HG03103 (cell line): Measurements from ENCODE around the gene YAF2.
"Not testable (repeated sequence)": the region's sequence is repeated elsewhere in the genome, so short reads cannot be mapped to it uniquely, and the experiment has no call there.

Experiments
- ATAC-seq: cut with Tn5 transposase; IDR thresholded peaks from one replicate; pipeline ENCODE4 v1.9.1; 2021; ENCODE audit warnings: low read depth; ENCODE audit not compliant: unreplicated experiment

YAF2 gene

DNA sequence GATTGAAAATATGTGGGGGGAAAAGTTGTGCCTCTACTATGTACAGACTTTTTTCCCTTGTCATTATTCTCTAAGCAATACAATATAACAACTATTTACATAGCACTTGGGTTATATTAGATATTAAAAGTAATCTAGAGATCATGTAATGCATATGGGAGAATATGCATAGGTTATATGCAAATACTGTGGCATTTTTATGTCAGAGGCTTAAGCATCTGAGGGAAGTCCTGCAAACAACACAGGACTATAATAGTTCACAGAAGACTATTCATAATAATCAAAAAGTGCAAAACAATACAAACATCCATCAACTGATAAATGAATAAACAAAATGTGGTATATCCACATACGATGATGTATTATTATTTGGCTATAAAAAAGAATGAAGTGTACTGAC is 33.7 kb downstream of the YAF2 start:
- ATAC-seq, result no peak

- no peak for ATAC-seq
These were observed 37.0 kb downstream of the YAF2 start for GRCh38 chr12:42201063-42201462.

DNA sequence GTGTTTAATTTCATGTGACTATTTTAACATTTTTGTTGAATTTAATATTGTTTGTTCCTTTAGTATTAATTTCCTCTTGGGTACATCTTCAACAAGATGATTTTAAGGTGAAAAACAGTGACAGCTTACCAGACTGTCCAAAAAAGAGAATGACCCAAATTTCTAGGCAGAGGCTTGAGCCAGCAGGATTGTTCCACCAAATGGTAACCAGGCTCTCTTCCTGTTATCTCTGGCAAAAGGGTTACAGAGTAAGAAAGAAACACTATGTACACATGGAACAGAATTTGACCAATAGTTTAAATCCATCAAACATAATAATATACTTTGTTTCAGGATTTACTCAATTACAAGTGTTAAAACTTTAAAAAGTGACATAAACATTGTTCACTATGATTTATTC is 39.0 kb downstream of the YAF2 start:
- ATAC-seq, result no peak

DNA sequence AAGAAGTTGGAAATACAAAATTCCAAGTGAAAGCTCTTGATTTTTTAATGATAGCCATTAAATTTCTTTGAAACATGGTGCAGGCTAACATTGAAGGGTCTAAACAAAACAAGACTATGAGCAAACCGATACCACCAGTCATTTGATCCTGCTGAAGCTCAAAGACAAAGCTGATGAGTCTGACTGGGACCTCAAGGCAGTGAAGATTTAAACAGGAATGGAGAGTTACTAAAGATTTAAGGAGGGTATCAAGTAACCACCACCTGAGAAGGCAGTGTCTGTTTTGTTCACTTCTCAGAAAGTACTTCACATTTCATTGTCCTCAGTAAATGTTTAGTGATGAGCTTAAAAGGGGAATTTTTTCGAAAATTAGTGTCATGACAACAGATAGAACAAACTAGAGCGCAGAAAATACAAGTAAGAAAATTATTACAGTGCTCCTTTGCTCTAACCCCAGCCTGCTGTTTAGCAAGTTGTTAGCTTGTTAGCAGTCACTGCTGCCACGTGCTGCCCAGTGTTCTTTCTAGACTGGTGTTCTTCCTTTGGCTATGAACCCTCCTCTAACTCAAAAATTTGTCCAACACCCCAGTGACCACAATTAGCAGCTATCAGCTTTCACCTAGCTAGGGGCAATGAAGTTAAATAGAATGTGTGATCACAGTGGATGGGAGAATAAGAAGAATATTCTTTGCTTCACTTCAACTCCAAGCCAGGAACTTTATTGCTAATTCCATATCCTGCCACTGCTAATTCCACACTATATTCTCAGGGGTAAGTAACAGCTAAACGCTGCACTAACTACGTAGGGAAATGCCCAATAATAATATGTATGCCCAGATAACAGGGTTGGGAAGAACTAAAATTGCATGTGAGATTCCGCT is 41.1 kb downstream of the YAF2 start:
- ATAC-seq, result no peak

DNA sequence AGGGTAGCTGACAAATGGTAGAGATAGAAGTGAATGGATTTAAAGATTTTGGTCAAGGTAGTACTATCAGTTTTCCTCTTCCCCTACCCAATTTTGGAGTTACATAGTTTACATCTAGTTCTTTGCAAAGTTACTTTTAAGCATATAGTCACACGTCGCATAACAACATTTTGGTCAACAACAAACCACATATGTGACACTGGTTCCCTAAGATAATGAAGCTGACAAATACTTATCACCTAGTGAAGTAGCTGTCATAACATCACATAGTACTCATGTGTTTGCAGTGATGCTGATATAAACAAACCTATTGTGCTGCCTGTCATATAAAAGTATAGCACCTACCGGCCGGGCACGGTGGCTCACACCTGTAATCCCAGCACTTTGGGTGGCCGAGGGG is 45.4 kb downstream of the YAF2 start:
- ATAC-seq, result no peak

GRCh38 chr12:42192258-42192657 is 45.8 kb downstream of the YAF2 start:
- ATAC-seq, result no peak

DNA sequence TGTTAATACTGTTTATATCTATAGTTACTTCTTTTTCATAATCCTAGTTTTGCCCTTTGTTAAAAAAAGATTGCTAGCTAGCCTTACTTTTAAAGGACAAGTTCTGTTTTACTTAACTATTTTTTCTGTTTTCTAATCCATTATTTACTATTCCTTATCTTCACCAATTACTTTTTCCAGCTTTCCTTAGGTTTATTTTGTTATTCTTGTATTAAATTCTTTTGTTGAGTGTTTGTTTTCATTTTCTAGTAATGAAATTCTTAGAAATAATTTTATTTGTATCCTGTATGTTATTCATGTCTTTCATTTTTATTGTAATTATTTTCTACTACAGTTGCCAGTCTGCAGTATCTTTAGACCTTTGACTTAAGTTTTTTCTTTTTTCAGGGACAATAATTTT is 47.7 kb downstream of the YAF2 start:
- ATAC-seq, result no peak

DNA sequence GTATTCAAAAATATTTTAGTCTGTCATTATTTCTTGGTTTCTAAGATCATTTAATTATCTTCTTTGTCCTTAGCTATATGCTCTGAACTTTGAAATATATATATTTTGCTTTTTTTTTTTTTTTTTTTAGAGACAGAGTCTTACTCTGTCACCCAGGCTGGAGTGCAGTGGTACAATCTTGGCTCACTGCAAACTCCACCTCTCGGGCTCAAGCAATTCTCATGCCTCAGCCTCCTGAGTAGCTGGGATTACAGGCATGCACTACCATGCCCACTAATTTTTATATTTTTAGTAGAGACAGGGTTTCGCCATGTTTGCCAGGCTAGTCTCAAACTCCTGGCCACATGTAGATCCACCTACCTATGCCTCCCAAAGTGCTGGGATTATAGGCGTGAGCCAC is 49.8 kb downstream of the YAF2 start:
- ATAC-seq, result not testable (repeated sequence)

- ATAC-seq, result no peak
These were observed 50.2 kb downstream of the YAF2 start for GRCh38 chr12:42187799-42188198.

DNA sequence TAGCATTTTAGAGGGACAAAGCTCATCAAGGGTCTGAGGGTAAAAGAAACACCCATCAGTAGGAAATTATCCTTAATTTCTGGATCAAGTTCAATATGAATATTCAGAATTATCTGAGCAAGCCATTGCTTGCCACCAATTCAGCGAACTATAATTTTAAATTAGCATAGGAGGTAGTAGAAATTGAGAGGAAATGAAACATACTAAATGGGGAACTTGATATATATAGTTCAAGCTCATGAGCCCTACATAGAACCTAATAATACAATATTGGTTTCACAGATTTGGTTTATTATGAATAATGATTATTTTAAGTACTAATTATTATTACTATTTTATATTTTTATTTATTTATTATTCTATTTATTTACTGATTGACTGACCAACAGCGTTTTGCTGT is 51.3 kb downstream of the YAF2 start:
- peak; percentile 58 for ATAC-seq

- ATAC-seq, result no peak
These were observed 55.7 kb downstream of the YAF2 start for GRCh38 chr12:42182394-42182793.

DNA sequence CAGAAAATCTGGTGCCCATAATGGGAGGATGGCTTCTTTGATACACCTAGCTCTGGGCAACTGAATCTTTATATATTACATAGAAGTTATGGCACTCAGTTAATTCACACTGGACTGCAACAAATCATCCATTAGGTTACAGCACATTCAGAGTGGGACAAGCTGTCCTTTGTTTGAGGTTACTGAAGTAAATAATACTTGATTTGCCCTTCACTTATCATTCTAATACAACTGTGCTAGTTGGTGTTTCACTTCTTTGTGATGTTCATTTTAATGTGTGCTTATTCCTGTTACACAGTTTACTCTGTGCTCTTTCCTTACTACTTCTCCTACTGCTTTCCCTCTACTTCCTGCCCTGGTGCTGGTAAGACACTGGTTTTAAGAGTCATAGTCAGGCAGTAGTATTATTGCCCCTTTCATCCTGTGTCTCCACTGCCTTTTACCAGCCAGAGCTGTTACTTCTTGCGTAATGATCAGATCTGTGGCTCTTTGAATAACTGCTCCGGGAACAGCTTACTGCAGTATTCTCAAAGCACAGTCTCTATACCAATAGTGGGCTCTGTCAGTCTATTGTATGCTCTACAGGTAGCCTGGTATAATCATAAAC is 57.0 kb downstream of the YAF2 start:
- ATAC-seq, result no peak

- no peak for ATAC-seq
These were observed 59.9 kb downstream of the YAF2 start for GRCh38 chr12:42178101-42178500.

- ATAC-seq, result no peak
These were observed 63.1 kb downstream of the YAF2 start for GRCh38 chr12:42174978-42175377.

- no peak for ATAC-seq
These were observed 64.0 kb downstream of the YAF2 start for GRCh38 chr12:42173961-42174521.

- no peak for ATAC-seq
These were observed 65.4 kb downstream of the YAF2 start for GRCh38 chr12:42172441-42173210.

DNA sequence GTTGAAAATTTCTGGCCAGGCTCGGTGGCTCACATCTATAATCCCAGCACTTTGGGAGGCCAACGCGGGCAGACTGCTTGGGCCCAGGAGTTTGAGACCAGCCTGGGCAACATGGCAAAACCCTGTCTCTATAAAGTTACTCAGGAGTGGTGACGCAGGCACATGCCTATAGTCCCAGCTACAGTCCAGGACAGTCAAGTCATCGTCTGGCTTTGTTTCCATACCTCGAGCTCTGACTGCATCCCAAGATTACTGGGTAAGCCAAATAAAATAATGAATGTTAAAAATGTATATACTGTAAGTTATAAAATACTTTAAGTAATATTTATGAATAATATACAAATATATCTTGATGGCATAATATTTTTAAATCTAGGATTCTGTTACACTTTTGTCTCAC is 70.3 kb downstream of the YAF2 start:
- ATAC-seq, result no peak

DNA sequence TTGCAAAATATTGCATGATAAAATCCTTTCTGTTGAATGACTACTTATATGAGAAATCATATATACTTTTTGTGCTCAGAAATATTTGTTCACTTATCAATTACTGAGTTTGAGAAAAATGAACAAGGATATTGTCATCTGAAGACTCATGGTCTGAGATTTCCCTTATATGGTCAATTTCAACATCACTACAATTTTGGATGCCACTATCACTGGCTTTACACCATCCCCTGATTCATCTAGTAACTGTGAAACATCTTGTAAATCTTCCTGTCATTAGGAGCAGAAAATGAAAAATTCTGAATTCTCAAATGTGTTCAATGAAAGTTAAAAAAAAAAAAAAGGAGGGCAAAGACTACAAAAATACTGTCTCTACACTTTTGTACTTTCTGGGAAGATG is 71.5 kb downstream of the YAF2 start:
- no peak for ATAC-seq

GRCh38 chr12:42163913-42164312 is 74.1 kb downstream of the YAF2 start:
- ATAC-seq, result no peak

DNA sequence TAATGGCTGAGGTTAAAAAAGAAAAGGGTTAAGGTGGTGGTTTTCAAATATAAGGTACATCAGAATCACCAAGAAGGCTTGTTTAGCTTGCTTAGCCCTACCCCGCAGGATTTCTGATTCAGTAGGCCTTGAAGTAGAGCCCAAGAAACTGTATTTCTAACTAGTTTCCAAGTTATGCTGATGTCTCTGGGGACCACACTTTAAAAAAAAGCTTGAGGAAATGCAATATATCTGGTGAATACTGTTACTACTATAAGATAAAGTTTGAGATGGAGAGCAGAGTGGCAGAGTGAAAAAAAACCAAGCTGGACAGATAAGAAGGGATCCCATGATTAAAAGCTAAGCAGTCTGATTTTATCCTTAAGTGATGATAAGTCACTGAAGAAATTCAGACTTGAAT is 75.1 kb downstream of the YAF2 start:
- no peak for ATAC-seq

DNA sequence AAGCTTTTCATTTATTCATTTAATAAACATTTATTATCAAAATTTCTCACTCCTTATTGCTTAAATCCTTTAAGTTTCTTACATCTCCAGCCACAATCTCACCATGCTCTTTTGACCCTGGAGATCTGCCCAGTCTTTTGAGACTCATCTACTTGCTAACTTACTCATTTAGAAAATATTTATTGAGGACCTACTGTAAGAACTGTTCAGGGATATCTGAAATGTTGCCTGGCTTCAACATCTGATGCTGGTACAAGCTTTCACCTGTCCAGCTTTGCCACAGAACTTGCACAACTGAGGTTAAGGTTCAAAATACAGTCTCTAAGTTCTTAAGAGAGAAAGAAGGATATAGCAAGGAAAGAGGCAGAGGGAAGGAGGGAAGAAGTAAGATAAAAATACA is 75.9 kb downstream of the YAF2 start:
- no peak for ATAC-seq
